Measurements from ENCODE around the gene RPL13.

Gene RPL13

GRCh38 chr16:89596957-89597649 is 36.6 kb downstream of the RPL13 start:
- DNase-seq (ENCODE audit: low read depth, low spot score) = no peak

DNA sequence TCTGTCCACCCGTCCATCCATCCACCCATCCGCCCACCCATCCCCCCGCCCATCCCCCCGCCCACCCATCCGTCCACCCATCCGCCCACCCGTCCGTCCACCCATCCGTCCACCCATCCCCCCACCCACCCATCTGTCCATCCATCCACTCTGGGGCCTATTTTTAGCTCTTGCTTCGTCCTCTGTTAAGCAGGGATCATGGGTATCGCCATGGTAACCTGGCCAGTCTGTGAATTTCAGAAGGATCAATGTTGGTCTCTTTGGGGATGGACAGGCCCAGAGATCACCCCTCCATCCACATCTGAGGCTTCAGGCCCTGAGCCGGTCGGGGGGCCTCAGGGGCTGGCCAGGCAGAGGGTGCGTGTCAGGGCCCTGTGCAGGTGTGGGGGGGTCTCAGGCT is 37.7 kb downstream of the RPL13 start:
- no peak for DNase-seq (ENCODE audit: low read depth, low spot score)

- no peak for DNase-seq (ENCODE audit: low read depth, low spot score)
Measured at GRCh38 chr16:89599451-89599858, 39.0 kb downstream of the RPL13 start.

DNA sequence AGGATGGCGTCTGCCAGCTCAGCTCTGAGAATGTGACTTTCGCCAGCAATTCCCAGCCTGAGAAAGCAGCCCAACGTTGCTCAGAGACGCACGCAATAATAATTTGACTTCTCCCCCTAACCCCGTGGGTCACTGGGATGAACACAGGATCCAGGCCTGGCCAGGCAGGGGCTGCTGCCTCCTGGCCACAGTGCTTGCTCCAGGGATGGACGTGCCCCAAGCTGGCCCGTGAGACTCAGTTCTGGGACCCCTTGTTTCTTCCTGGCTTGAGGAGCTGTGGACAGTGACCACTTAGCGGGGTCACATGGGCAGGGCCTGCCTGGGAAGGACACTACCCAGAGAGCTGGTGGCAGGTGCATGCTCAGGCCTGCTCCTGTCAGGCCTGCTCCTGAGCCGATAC is 39.4 kb downstream of the RPL13 start:
- no peak for DNase-seq (ENCODE audit: low read depth, low spot score)

DNA sequence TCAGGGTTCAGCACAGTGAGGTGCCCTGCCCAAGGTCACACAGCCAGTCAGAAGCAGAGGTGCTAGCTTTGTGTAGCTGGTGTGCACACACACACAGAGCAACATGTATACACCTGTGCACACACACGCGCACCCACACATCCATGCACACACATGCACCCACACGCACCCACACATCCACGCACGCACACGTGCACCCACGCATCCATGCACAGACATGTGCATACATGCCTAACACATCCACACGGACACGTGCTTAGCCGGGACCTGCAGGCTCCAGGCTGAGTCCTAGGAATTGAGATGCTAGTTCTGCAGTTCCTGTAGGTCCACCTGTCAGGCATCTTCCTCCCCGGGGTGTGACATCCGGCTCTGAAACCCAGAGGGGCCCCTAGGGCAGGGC is 39.9 kb downstream of the RPL13 start:
- no peak for DNase-seq (ENCODE audit: low read depth, low spot score)

GRCh38 chr16:89600956-89601355 is 40.5 kb downstream of the RPL13 start:
- DNase-seq (ENCODE audit: low read depth, low spot score) = no peak

GRCh38 chr16:89601906-89602272 is 41.4 kb downstream of the RPL13 start:
- no peak for DNase-seq (ENCODE audit: low read depth, low spot score)

GRCh38 chr16:89602273-89602951 is 41.9 kb downstream of the RPL13 start:
- DNase-seq (ENCODE audit: low read depth, low spot score) = no peak

DNA sequence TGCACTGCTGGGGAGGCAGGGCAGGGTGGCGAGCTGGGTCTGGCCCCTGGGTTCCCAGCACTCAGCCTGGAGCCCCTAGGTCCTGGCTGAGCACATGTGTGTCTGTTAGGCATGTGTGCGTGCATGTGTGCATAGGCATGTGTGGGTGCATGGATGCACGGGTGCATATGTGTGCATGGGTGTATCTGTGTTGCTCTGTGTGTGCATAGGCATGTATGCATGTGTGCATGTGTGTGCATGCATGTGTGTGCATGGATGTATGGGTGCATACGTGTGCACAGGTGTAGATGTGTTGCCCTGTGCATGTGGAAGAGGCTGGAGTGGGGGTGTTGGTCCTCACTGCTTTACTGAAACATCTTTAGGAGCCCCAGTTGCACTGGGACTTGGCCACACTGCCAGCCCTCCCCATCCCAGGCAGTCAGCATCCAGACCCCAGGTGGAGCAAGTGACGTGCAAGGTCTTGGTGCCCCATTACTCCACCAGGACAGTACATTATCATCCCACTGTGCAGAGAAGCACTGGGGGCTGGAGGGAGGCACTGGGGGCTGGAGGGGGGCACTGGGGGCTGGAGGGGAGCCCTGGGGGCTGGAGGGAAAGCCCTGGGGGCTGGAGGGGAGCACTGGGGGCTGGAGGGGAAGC is 42.6 kb downstream of the RPL13 start:
- DNase-seq (ENCODE audit: low read depth, low spot score) = no peak

GRCh38 chr16:89604764-89605163 is 44.3 kb downstream of the RPL13 start:
- DNase-seq (ENCODE audit: low read depth, low spot score) = no peak

DNA sequence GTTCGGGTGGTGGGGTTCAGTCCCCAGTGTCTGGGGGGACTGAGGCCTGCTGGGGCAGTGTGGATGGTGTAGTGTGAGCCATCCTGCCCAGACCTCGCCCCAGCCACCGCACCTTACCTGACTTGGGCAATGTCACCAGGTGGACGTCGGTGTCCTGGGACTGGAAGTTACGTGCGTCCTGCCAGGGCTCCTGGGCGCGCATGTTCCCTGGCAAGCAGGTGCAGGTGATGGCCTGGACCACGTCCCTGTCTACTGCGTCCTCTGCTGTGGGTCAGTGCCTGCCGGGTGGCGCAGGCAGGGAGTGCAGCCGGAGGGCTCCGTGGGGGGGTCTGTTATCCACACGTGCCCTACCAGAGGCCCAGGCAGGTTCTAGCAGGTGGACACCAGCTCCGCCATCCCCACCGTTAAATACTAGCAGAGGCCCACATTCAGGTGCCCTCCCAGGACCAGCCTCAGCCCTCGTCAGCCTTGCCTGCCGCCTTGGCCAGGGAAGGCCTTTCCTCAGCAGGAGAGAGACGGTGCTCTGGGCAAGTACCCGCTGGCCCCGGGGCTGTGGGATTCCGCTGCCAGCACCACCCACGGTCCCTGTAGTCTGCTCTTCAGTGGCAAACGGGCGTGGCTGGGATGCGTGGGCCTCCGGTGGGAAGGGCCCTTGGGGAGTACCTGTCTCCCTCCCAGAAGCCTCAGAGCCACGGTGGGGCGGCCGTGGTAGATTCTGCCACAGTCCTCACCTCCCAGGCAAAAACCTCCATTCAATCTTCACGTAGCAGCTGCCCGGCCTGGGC is 44.9 kb downstream of the RPL13 start:
- DNase-seq (ENCODE audit: low read depth, low spot score) = no peak

DNA sequence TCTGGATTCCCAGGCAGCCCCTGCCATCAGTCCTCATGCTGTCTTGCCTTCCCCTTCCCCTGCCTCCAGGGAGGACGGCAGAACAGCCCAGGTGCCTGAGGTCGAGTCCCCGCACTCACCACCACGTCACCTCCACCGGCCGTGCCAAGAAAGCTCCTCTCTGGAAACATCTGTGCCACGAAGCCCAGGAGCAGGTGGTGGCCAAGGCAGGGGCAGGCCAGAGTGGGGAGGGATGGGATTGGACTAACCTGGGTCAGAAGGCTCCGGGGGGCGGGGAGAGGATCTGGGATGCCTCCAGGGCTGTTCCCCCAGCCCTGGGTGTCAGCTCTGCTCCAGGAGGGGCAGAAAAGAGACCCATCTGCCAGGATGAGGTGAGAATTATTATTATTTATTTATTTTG is 45.5 kb downstream of the RPL13 start:
- DNase-seq (ENCODE audit: low read depth, low spot score) = no peak

DNA sequence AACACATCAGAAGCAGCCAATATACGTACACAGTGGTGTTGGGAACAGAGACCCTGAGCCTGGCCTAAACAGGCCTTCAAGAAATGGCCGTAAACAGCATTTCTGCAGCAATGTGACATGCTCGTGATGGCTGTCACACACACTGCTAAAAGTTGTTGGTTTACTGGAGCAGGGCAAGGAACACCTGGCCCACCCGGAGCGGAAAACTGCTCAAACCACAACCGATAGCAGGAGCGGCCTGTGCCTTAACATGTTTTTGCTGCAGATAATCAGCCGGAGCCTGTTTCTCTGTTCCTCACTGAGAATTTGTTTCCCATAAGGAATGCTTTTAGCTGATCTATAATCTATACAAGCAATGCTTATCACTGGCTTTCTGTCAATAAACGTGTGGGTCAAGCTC is 47.0 kb downstream of the RPL13 start:
- no peak for DNase-seq (ENCODE audit: low read depth, low spot score)

DNA sequence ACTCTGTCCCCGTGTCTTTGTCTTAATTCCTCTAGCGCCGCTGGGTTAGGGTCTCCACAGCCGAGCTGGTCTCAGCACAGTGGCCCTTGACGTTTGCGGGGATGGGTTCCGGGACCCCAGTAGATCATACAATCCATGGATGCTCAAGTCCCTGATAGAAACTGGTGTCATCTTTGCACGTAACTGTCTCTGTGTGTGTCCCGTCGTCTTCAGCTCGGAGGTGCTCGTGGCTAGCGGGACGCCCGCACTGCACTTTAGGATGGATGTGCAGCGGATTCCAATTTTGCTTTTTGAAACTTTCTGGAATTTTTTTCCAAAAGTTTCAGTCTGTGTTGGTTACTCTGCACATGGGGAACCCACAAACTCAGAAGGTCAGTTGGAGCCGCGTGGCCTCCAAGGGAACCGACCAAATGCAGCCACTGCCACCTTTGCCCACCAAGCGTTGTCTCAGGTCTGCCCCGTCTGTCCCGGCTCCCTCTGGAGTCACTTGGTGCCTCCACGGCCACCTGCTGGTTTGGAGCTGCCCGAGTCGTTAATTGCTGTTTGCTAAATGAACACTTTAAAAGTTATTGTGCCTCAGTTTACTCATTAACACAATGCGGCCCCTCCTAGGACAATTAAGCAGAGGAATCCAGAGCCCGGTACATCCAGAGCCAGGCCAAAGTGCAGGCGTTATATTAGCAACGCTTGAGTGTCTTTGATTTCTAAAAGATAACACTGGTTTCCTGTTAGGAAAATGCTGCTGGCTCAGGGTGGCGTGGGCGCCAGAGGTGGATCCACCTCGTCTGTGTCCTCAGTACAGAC is 47.7 kb downstream of the RPL13 start:
- no peak for DNase-seq (ENCODE audit: low read depth, low spot score)

GRCh38 chr16:89610108-89610453 is 49.6 kb downstream of the RPL13 start:
- DNase-seq (ENCODE audit: low read depth, low spot score) = no peak

DNA sequence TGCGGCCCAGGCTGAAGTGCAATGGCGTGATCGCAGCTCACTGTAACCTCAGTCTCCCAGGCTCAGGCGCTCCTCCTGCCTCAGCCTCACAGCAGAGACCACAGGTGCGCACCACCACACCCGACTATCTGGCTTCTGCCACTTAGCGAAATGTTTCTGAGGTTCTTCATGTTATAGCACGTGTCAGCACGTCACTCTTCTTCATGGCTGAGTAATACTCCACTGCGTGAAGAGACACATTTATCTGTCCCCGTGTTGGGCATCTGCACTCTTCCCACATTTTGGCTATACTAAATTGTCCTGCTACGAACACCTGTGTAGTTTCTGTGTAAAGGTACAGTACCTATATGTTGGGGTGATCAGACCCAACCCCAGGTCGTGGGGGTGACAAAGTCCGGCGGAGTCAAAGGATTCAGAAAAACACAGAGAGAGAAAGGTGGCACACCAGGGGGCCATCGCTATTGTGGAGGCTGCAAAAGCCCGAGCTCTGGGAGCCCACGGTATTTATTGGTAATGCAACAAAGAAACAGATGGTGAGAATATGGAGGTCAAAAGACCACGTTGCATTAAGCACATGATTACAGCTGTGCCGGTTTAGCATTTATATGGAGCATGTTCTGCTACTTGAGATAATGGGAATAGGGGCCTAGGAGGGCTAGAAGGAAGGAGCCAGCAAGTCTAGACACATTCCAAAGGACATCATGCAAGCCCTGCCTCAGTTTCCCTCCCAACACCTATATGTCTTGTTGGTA is 52.1 kb downstream of the RPL13 start:
- no peak for DNase-seq (ENCODE audit: low read depth, low spot score)

- no peak for DNase-seq (ENCODE audit: low read depth, low spot score)
Measured at GRCh38 chr16:89613231-89613953, 52.9 kb downstream of the RPL13 start, which contains the start of gene DPEP1. TSS of gene DPEP1 (plus strand) at chr16:89613642. CDS start at chr16:89630411, 16,769 bp downstream.

DNA sequence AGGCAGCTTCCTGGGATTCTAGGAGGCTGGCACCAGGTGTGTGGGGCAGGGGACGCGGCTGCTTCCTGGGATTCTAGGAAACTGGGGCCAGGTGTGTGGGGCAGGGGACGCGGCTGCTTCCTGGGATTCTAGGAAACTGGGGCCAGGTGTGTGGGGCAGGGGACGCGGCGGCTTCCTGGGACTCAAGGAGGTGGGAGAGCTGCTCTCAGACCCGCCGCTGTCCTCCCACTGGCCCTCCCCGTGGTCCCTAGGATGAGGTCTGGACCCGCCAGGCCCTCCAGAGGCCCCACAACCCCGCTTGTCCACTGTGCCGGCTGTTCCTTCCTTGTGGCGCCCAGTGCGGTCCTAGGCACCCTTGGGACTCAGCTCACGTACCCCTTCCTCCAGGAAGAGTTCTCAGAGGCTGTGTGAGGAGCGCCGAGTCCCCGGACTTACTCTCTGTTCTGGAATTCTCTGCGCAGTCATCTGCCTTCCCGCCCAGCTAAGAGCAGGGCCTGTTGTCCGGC is 53.5 kb downstream of the RPL13 start:
- no peak for DNase-seq (ENCODE audit: low read depth, low spot score)
